HCT116 (cell line): Measurements from ENCODE around the gene FLVCR1.
"Not testable (repeated sequence)": the region's sequence is repeated elsewhere in the genome, so short reads cannot be mapped to it uniquely, and the experiment has no call there.

Experiments
- EZH2 ChIP-seq: fragments of 200-600 bp; sonication (generic); IDR thresholded peaks from 2 replicates; pipeline ENCODE4 v1.6.1; 2017; ENCODE audit warnings: antibody characterized with exemption, mixed run types
- JUND ChIP-seq: IDR thresholded peaks from 2 replicates; pipeline ENCODE4 v1.6.1; 2012
- MAX ChIP-seq: IDR thresholded peaks from 2 replicates; pipeline ENCODE4 v1.6.1; 2012
- POLR2A ChIP-seq: IDR thresholded peaks from 2 replicates; pipeline ENCODE4 v1.7.0; 2011; ENCODE audit warnings: borderline replicate concordance; ENCODE audit not compliant: insufficient read depth, insufficient read length; ENCODE audit errors: extremely low read depth
- TF ChIP-seq, protein P1 (sequence below), 3 experiments: fragments of 200-600 bp in 1 of 3; sonication (generic) in 1 of 3; IDR thresholded peaks in 2 of 3; conservative IDR thresholded peaks in 1 of 3; 2 replicates each; pipeline ENCODE4 v1.5.1; 2012 to 2017; ENCODE audit warnings: low read depth in 2 of 3, low read length in 2 of 3, antibody characterized with exemption in 1 of 3, borderline replicate concordance in 1 of 3, control low read depth in 1 of 3, mild to moderate bottlenecking in 1 of 3, mixed read lengths in 1 of 3, mixed run types in 1 of 3, moderate library complexity in 1 of 3; ENCODE audit not compliant: insufficient read depth in 1 of 3

DNA sequence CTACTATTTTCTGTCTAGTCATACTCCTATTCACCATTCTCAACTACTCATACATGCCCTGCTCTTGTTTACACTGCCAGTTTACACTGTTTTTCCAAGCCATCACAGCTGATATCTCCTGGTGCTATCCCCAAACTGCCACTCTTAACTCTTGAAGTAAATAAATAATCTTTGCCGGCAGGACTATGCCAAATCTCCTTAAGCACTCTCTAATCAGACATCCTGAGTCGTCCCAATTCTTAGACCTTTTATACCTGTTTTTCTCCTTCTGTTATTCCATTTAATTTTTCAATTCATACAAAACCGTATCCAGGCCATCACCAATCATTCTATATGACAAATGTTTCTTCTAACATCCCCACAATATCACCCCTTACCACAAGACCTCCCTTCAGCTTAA lies 55.6 kb downstream of the FLVCR1 start:
- not testable (repeated sequence) for TF ChIP-seq JUND, POLR2A, EZH2, MAX
- TF ChIP-seq, protein P1, sequence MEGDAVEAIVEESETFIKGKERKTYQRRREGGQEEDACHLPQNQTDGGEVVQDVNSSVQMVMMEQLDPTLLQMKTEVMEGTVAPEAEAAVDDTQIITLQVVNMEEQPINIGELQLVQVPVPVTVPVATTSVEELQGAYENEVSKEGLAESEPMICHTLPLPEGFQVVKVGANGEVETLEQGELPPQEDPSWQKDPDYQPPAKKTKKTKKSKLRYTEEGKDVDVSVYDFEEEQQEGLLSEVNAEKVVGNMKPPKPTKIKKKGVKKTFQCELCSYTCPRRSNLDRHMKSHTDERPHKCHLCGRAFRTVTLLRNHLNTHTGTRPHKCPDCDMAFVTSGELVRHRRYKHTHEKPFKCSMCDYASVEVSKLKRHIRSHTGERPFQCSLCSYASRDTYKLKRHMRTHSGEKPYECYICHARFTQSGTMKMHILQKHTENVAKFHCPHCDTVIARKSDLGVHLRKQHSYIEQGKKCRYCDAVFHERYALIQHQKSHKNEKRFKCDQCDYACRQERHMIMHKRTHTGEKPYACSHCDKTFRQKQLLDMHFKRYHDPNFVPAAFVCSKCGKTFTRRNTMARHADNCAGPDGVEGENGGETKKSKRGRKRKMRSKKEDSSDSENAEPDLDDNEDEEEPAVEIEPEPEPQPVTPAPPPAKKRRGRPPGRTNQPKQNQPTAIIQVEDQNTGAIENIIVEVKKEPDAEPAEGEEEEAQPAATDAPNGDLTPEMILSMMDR (IDR thresholded peaks at IDR 0.05 in 2 of 3, conservative IDR thresholded peaks at IDR 0.05 in 1 of 3; ENCODE audit: borderline replicate concordance in 1 of 3, insufficient read depth in 1 of 3, low read depth in 2 of 3, low read length in 2 of 3), result not testable (repeated sequence)
